Fibroblast of lung (primary cell): ENCODE data around the gene MRPL46.

Experiments
- EZH2 ChIP-seq: IDR thresholded peaks from 2 replicates; pipeline ENCODE4 v1.5.1; 2012; ENCODE audit warnings: low read length, control low read depth, mild to moderate bottlenecking; ENCODE audit errors: missing control alignments
- TF ChIP-seq, protein P1 (sequence below), 2 donors: IDR thresholded peaks in 1 of 2; conservative IDR thresholded peaks in 1 of 2; 1 replicate in 1 of 2; 2 replicates in 1 of 2; pipeline ENCODE4 v1.5.1; 2011 to 2012; ENCODE audit warnings: low read length in 2 of 2, control low read depth in 1 of 2, inconsistent platforms in 1 of 2, low read depth in 1 of 2, mild to moderate bottlenecking in 1 of 2

DNA sequence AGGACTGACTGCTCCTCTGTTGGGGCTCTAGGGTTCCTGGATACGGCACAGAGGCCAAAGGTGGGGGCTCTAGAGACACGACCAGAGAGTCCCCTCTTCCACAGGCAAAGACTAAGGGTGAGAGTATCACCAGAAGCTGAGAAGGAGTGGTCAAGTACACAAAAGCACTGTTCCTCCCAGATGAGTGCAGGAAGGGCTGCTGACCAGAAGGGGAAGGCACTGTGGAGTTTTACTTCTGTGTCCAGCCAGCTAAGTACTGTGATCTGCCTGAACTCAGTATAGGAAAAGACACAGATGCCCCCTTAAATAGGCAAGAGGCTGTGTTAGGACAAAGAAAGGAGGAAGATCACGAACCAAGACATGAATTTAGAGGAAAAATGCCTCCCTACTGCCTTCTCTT, 12.0 kb upstream of the MRPL46 start:
- TF ChIP-seq, protein P1, sequence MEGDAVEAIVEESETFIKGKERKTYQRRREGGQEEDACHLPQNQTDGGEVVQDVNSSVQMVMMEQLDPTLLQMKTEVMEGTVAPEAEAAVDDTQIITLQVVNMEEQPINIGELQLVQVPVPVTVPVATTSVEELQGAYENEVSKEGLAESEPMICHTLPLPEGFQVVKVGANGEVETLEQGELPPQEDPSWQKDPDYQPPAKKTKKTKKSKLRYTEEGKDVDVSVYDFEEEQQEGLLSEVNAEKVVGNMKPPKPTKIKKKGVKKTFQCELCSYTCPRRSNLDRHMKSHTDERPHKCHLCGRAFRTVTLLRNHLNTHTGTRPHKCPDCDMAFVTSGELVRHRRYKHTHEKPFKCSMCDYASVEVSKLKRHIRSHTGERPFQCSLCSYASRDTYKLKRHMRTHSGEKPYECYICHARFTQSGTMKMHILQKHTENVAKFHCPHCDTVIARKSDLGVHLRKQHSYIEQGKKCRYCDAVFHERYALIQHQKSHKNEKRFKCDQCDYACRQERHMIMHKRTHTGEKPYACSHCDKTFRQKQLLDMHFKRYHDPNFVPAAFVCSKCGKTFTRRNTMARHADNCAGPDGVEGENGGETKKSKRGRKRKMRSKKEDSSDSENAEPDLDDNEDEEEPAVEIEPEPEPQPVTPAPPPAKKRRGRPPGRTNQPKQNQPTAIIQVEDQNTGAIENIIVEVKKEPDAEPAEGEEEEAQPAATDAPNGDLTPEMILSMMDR (conservative IDR thresholded peaks at IDR 0.05 in 1 of 2, IDR thresholded peaks at IDR 0.05 in 1 of 2; ENCODE audit: low read depth in 1 of 2, low read length in 2 of 2) = no peak
- no peak for TF ChIP-seq EZH2
